ENCODE results near the gene ATG3.

- TF ChIP-seq POLR2A (IDR thresholded peaks at IDR 0.05), result no peak
- no peak for TF ChIP-seq CTCF (IDR thresholded peaks at IDR 0.05)
- no peak for TF ChIP-seq EP300 (IDR thresholded peaks at IDR 0.05)
- TF ChIP-seq POLR2AphosphoS5 (IDR thresholded peaks at IDR 0.05), result no peak
Measured at GRCh38 chr3:112607863-112608262, 46.1 kb upstream of the ATG3 start.

All from stomach (tissue), 4 donors.